NB4 (cell line): ENCODE data around the gene AUTS2.

Experiments used
- DNase-seq: peaks from one replicate; pipeline ENCODE4 v3.0.0; 2010; ENCODE audit warnings: low read depth
- H3K4me3 ChIP-seq: one replicate; pipeline ENCODE4 v1.5.1; 2011; ENCODE audit warnings: mild to moderate bottlenecking, low read depth, low read length, moderate library complexity
- MYC ChIP-seq: IDR thresholded peaks from 2 replicates; pipeline ENCODE4 v1.6.1; 2011; ENCODE audit warnings: low read depth, low read length
- POLR2A ChIP-seq: IDR thresholded peaks from 2 replicates; pipeline ENCODE4 v1.6.1; 2011; ENCODE audit warnings: mild to moderate bottlenecking; ENCODE audit not compliant: insufficient read length; ENCODE audit errors: extremely low read depth
- TF ChIP-seq, protein P1 (sequence below): IDR thresholded peaks from one replicate; pipeline ENCODE4 v1.5.1; 2012; ENCODE audit warnings: low read depth, low read length
- TF ChIP-seq, protein P2 (sequence below): IDR thresholded peaks from 2 replicates; pipeline ENCODE4 v1.6.1; 2011; ENCODE audit warnings: low read depth, low read length

The AUTS2 gene

GRCh38 chr7:69765879-69766278 is 167.6 kb downstream of the AUTS2 start:
- no peak for DNase-seq
- no peak overlapping the region for H3K4me3 ChIP-seq
- TF ChIP-seq, protein P1, sequence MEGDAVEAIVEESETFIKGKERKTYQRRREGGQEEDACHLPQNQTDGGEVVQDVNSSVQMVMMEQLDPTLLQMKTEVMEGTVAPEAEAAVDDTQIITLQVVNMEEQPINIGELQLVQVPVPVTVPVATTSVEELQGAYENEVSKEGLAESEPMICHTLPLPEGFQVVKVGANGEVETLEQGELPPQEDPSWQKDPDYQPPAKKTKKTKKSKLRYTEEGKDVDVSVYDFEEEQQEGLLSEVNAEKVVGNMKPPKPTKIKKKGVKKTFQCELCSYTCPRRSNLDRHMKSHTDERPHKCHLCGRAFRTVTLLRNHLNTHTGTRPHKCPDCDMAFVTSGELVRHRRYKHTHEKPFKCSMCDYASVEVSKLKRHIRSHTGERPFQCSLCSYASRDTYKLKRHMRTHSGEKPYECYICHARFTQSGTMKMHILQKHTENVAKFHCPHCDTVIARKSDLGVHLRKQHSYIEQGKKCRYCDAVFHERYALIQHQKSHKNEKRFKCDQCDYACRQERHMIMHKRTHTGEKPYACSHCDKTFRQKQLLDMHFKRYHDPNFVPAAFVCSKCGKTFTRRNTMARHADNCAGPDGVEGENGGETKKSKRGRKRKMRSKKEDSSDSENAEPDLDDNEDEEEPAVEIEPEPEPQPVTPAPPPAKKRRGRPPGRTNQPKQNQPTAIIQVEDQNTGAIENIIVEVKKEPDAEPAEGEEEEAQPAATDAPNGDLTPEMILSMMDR = no peak
- TF ChIP-seq MYC (no peak), POLR2A (no peak)
- TF ChIP-seq, protein P2, sequence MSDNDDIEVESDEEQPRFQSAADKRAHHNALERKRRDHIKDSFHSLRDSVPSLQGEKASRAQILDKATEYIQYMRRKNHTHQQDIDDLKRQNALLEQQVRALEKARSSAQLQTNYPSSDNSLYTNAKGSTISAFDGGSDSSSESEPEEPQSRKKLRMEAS = no peak

DNA sequence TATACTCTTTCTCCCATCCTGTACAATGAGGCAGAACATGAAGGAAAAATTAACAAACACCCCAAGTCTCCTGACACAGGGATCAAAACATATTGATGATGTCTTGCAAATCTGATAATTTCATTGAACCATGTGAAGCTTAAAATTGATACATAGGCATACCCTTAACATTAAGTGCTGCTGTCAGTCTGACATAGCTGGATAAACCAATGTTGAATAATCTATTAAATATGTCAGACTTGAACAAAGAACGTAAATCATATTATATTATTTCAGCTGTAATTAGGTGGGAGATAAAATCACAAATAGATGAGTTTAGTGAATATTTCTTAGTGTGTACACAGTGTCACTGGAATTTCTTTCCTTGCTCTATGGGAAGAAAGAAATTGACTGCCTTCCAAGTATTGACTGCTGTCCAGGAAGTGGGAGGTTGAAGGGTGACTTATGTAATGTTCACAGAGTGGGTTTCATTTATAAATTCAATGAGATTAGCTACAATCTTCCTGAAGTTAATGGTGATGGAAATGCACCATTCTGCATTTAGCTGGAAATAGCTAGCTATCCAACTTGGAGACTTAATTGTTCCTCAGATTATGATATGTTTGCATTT is 170.8 kb downstream of the AUTS2 start:
- no peak for DNase-seq
- H3K4me3 ChIP-seq = no peak overlapping the region
- no peak for TF ChIP-seq MYC
- TF ChIP-seq, protein P2 = no peak
- TF ChIP-seq, protein P1 = no peak
- TF ChIP-seq POLR2A = no peak

- H3K4me3 ChIP-seq = no peak overlapping the region
- DNase-seq = no peak
- TF ChIP-seq, protein P2 = no peak
- no peak for TF ChIP-seq POLR2A
- TF ChIP-seq MYC = no peak
Measured at GRCh38 chr7:69769826-69770225, 171.6 kb downstream of the AUTS2 start.

GRCh38 chr7:69770613-69771012 is 172.3 kb downstream of the AUTS2 start:
- TF ChIP-seq, protein P1 = no peak
- TF ChIP-seq, protein P2 = no peak
- TF ChIP-seq MYC = no peak
- TF ChIP-seq POLR2A = no peak
- H3K4me3 ChIP-seq = no peak overlapping the region

GRCh38 chr7:69772718-69773436 is 174.6 kb downstream of the AUTS2 start:
- DNase-seq = no peak
- H3K4me3 ChIP-seq = no peak overlapping the region
- TF ChIP-seq POLR2A = no peak
- TF ChIP-seq, protein P1 = no peak
- TF ChIP-seq MYC = no peak
- TF ChIP-seq, protein P2 = no peak

More at GRCh38 chr7:69770613-69771012, 172.3 kb downstream of the AUTS2 start:
- no peak for DNase-seq

- no peak overlapping the region for H3K4me3 ChIP-seq
- TF ChIP-seq MYC (no peak), POLR2A (no peak)
- TF ChIP-seq, protein P2 = no peak
- TF ChIP-seq, protein P1 = no peak
- no peak for DNase-seq
Measured at GRCh38 chr7:69773535-69774225, 175.4 kb downstream of the AUTS2 start.
